GM23338 (cell line): ENCODE data around the gene SELENOS.

Source experiments
- CTCF ChIP-seq, 2 experiments: fragments of 200-600 bp in 1 of 2; sonication (generic) in 1 of 2; conservative IDR thresholded peaks; 2 replicates each; pipeline versions ENCODE4 v1.5.1 to v1.6.1; 2016 to 2017; ENCODE audit warnings: antibody characterized with exemption in 2 of 2, low read depth in 2 of 2, mild to moderate bottlenecking in 2 of 2, moderate library complexity in 1 of 2
- EZH2 ChIP-seq: fragments of 200-600 bp; sonication (generic); IDR thresholded peaks from one replicate; pipeline ENCODE4 v1.8.0; 2017; ENCODE audit warnings: antibody characterized with exemption, mild to moderate bottlenecking, low read depth; ENCODE audit not compliant: unreplicated experiment
- REST ChIP-seq: IDR thresholded peaks from one replicate; pipeline ENCODE4 v1.6.1; 2018; ENCODE audit warnings: antibody characterized with exemption; ENCODE audit not compliant: unreplicated experiment

- TF ChIP-seq CTCF (conservative IDR thresholded peaks at IDR 0.05; ENCODE audit: low read depth in 2 of 2) (no peak; a peak in 1 of 4 replicates), EZH2 (no peak), REST (no peak)
Observed at GRCh38 chr15:101267320-101268104, 9.8 kb downstream of the SELENOS start.
